ENCODE data around the gene BRPF3.

BRPF3 gene

DNA sequence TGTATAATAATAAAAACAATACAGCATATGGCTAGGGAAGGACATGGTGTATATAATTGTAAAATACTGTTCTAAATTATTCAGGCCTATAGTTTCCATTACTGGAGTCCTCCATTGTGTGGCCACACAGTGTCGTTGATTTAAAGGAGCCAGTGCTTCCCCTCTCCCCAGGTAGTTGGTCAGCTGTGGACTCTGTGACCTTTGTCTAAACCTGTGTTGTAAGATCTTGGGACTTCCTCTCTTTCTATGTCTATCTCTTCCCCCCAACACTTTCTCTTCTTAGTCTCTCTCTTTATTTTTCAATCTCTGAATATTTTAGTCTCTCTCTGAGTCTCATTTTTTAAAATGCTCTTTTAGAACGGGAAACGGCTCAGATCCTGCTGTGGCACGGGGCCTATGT, 35.6 kb downstream of the BRPF3 start:
- no peak for DNase-seq (ENCODE audit: low spot score)

DNA sequence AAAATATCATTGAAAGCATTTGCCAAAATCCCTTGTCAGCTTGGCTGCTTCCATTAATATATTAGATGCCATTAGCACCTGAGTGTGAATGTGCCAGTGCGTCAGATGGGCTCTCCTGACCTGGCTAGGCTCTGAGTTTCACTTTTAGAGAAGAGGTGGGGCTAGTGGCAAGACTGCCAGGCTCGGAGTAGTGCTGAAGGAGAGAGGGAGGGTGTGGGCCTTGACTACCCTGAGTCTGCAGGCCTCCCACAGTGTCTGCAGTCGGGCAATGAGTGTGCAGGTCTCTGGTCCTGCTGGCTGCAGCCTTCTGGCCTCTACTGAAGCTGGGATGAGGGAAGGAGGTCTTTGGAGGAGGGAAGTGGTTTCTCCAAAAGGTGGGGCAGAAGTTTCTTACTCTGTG, 38.8 kb downstream of the BRPF3 start:
- peak; percentile 41 for DNase-seq (ENCODE audit: low spot score)

DNA sequence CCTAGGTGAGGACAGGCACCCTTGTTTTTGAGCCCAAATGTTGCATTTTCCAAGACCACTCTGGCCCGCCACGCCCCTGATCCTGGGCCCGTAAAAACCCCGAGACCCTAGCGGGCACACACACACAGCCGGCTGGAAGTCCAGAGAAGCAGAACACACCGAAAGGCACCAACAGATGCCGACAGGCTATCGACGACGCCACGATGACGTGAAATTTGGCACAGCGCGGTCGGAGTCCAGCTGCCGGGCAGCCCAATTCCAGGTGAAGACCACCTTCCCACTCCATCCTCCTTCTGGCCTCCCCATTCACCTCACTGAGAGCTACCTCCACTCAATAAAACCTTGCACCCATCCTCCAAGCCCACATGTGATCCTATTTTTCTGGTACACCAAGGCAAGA, 39.3 kb downstream of the BRPF3 start:
- DNase-seq (ENCODE audit: low spot score): no peak

DNA sequence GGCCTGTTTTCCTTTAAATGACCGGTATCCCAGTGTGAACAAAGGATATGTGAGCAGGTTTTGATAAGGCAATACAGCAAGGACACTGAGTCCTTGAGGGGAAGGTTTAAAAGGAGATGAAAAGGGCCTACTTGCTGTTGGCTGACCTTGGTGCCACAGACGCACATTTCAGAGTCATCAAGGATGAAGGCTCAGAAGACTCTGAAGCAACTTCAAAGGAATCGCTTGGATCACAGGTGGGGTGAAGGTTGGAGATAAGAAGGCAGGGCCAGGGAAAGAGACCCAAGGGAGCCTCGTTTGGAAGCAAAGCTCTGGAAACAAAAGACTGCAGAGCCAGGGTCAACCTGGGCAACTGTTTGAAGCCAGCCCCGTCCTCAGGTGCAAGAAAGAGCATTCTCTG, 43.2 kb downstream of the BRPF3 start:
- no peak for DNase-seq (ENCODE audit: low spot score)

DNA sequence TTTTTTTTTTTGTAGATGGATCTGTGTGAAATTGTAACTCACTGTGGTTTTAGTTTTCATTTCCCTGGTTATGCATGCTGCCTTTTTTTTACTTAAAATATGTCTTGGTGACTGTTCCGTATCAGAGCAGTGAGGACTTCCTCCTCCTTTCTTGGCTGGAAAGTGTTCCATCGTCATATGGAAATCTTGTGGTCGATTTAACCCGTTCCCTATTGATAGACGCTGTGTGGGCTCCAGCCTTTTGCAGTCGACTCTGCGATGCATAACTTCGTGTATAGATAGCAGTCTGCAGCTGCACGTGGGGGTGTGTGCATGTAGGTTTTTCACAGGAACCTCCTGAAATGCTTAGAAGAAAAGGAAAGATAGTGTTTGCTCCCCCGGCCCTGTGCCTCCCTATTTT, 45.2 kb downstream of the BRPF3 start:
- DNase-seq (ENCODE audit: low spot score): no peak

DNA sequence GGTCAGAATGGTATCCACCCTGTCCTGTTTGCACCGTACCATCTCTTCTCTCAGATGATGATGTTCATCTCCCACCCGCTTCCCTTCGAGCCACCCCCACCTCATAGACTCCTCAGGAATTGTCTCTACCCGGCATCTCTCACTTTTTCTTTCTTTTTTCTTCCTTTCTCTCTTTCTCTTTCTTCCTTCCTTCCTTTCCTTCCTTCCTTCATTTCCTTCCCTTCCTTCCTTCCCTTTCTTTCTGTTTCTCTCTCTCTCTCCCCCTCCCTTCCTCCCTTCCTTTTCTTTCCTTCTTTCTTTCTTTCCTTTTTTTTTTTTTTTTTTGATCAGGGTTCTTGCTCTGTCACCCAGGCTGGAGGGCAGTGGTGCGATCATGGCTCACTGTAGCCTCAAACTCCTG, 45.6 kb downstream of the BRPF3 start:
- DNase-seq (ENCODE audit: low spot score): no peak

DNA sequence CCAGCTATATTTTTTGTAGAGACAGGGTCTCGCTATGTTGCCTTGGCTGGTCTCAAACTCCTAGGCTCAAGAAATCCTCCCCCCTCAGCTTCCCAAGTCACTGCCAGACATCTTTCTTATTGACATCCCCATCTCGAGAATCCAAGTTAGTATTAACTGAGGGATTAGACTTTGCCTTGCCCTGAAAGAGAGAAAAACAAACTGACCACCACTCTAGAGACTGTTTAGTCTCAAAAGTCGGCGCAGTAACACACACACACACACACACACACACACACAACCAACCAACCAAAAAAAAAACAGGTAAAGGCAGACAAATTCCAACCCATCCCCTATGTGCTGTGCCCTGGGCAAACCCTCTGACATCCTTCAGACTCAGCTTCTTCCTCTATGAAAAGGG, 46.1 kb downstream of the BRPF3 start:
- no peak for DNase-seq (ENCODE audit: low spot score)

DNA sequence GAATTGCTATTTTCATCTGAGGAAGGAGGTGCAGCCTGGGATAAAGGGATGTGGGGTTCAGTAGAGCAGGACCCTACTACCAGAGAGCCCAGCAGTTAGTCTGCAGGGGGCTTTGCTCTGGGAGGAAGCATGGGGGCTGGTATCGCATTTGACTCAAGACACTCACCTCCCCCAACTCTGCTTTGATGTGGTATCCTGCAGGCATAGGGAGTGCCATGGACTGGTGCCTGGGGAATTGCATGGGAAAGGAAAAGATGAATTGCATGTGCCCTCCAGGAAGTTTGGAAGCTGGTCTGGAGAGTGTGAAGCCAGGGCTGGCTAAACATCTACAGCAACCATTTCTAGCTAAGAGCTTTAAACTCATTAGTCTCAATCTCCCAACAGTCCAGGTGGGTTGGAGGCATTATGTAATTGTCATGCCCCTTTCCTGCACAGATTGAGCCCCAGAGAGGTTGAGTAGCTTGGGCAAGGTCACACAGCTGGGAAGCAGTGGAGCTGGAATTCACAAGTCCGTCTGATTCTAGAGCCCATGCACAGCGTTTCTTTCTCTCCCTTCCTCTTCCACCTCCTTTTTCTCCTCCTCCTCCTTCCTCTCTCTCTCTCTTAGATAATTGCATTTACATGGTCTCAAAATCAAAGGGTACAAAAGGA, 47.1 kb downstream of the BRPF3 start:
- no peak for DNase-seq (ENCODE audit: low spot score)

DNA sequence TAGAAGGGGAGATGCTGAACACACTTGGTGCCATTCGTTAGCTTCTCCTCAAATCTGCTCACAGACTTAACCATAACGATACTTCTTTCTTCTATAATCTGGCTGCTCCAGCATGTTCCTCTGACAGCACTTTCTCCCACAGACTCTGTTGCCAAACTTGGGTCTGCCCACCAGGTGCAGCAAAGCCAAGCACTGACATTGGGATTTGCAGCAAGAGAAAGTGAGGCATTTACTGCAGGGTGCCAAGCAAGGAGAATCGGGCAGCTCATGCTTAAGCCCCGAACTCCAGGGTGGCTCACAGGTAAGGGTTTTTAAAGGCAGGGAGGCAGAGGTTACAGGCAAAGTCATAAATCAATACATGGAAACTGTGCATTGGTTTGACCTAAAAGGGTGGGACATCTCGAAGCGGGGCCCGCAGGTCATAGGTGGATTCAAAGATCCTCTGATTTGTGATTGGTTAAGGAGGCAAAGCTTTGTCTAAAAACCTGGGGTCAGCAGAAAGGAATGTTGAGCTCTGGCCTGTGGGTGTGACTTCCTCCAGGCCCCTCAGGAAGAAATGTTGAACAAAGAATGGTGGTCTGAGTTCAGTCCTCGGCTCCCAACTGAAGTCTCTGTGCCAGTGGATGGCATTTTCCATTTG, 48.2 kb downstream of the BRPF3 start:
- DNase-seq (ENCODE audit: low spot score): peak; percentile 64

DNA sequence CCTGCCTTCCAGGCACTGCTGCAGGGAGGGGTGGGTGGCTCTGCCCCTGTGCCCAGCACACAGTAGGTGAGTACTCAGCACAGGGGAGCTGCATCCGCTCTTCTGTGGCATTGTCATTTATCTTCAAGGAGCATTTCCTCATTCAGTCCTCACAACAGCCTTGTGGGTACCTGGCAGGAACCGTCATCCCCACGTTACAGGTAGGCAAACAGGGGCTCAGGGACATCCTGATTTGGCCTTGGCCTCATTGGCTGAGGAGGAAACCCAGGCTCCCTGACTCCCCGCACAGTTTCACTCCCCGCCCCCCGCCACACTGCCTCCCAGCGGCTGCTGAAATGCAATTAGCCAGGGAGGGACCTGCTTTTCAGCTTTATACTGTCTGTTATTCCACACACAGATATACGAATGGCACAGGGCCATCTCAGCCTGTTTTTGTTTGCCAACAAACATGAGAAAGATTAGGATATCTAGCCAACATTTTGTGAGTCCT, 49.1 kb downstream of the BRPF3 start:
- DNase-seq (ENCODE audit: low spot score): peak; percentile 69

DNA sequence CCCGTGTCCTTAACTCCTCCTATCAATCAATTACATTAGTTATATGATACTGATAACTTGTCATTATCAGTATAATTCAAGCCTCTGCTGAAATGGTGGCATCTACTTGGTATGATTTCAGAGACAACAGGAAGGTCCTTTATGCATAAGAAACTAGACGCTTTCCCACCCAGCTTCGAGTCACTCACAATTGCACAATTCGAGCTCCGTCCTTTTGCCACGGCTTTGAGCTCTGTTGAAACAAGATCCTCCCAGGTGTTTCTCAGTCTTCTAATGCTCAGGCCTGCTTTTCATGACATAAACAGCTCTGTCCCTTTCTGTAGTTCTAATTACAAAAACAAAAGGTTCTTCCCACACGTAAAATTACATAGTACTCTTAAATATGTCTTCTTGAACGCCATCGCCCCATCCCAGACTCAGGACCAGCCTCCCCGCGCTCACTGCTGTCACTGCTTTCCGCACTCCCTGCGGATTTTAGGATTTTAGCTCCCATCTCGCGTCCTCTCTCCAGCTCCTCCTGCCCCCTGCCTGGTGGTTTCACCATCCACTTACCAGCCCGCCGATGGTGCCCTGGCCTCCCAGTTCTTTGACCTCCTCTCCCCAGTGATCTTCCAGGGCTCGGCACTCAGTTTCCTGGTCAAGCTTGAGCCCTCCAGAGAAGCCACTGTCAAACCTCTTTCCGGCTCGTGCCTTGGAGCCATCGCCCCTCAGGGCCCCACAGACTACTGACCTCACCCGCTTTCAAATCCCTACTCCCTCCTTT, 50.1 kb downstream of the BRPF3 start:
- no peak for DNase-seq (ENCODE audit: low spot score)

DNA sequence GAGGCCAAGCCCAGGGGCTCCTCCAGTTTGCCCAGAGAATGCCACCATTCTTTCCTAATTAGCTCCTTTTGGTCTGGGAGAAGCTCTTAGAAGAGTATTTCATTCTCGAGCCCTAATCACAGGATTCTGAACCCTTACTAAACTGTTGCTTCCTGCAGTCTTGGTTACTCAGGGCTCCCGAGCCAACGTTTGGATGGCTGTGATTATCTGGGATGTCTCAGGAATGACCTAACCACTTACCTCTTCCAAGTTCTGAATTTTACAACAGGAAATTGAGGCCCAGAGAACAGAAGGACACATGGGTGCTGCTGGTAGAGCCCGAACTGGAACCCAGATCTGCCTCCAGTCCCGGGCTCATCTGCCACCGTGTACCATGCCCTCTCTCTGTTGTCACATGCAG, 51.1 kb downstream of the BRPF3 start:
- DNase-seq (ENCODE audit: low spot score): no peak

DNA sequence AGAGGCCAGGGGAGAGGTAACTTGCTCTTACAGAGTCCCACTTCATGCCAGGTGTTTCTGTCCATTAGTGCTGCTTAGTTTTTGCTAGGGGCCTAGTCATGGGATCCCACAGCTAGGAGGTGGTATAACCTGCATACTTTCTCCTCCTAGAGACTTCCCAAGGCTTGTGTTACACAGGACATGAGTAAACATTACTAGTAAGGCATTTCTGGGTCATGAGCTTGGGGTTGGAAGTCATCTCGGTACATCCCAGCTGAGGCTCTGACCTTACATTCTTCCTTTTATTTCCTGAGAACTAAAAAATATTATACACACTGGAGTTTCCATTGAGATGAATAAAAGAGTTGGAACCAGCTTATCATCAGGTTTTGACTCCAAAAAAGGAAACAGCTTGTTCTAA, 52.4 kb downstream of the BRPF3 start:
- no peak for DNase-seq (ENCODE audit: low spot score)

DNA sequence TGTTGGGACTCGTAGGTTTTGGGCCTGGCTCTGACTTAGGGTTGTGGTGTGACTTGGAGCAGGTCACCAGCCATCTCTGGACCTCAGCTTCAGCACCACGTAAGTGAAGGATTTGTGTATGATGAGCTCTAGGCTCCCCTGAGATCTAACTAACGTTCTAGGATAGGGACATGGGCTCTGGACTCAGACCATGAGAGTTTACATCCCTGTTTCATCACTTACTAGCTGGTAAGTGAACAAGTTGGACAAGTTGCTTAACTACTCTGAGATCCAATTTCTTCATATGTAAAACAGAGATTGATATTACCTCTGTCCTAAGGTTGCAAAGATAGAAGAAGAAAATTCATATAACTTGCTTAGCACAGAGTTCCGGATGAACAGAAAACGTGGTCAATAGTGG, 53.0 kb downstream of the BRPF3 start:
- DNase-seq (ENCODE audit: low spot score): no peak

DNA sequence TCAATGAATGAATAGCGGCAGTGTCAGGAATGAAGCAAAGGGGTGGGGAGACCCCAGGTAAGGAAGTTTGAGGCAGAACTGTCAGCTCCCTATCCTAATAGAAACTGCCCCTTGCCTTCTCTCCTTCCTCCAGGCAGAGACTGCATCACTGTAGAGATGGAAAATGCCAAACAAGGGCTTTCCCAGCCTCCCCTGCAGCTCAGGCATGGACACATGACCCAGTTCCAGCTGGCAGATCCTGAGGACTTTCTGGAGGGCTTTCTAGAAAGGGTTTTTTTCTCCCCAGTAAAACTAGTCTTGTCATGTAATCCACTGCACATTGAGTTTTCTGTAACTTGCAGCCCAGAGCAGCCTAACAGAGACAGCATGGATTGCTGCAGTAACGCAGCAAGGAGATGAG, 55.5 kb downstream of the BRPF3 start:
- DNase-seq (ENCODE audit: low spot score): no peak

DNA sequence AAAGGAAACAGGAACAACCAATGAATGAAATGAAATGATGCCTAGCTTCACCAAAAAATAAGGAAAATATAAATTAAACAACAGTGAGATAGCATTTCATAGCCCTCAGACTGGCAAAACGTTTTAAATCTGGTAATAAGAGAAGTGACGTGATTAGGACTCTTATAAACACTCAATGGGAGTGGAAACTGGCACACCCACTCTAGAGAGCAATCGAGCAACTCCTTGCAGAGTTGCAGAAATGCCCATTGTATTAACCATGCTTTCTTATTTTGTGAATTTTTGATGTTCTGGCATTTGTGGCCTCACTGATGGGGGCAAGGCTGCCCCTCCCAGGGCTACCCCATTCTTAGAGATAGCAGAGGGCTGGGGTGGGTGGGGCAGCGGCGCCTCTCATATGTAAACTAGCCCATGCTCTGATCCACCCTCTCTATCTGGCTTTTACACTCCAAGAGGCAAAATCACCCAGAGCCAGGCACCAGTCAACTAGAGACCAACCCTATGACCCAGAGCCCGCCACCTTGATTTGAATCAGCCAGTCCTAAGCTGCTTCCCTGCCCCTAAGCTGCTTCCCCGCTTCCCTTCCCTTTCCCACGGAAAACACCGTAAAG, 67.0 kb downstream of the BRPF3 start:
- DNase-seq (ENCODE audit: low spot score): no peak

DNA sequence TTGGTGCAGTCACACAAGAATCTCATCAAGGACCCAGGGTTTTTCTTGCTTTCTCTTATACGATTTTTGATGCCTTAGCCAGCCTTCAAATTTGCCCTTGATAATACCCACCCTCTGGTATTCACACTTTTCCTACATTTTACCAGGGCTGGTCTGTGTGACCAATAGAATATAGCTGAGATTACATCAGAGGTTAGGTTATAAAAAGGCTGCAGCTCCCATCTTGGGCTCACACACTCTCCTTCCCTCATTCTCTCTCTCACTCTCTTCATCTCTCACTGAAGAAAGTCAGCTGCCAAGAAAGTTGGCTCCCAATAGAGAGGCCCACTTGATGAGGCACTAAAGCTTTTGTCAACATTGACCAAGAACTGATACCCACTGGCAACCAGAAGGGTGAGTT, 69.2 kb downstream of the BRPF3 start:
- no peak for DNase-seq (ENCODE audit: low spot score)

DNA sequence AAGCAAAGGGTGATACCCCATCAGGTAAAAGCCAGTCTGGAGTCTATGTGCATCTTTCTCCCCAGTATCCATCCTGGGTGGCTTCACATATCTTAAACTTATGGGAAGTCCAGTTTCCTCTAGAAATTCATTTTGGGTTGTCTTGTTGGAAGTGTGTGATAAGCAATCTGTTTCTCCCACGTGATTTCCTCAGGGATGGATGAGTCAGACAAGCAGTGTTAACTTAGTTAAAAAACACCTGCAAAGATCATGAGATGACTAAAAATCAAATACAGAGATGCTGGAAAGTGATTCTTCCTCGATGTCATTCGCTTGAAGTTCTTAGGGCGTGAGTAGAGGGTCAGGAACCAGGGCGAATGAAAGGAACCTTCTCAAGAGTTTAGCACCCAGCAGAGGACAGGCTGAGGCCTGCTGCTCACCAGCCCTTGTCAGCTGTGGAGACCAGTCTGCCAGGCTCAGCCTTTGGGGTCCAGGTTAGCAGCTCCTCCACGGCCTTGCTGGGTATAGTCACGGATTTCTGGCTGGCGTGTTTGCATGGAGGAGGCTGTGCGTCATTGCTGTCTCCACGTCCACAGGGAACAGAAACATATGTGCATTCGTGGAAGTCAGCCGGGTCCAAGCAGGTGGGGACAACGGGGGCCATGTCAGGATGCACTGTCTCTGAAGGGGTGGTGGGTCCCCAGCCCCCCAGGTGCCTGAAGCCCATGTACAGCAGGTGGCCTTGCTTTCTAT, 70.5 kb downstream of the BRPF3 start:
- DNase-seq (ENCODE audit: low spot score): no peak

DNA sequence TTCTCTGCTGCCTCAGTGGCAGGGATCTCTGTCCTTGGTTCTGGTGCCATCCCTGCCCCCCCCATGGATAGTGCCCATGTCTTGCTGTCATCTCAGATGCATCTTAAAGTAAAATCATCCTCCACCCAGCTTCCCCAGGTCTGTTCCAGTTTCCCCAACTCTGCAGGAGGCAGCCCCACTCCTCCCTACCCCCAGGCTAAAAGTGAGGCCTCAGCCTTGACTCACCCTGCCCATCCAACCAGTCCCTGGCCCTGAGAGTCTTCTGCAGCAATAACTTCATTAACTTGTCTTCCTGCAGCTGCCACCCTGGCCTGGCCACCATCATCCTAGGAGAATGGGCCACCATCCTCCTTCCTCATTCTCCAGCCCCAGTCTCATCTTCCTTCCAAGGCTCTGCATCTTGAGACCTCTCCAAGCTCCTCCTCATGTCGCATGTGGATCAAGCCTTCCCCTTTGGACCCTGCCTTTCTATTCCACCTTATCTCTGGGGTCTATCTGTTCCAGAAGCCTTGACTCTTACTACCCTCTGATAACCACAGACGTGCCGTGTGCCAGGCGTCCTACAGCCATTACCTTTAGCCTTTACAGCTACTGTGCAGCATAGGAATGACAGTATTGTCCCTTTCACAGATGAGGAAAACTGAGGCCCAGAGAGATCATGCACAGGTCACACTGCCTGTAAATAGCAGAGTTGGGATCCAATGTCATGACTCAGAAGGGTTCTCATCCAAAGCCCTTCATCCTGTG, 71.4 kb downstream of the BRPF3 start:
- no peak for DNase-seq (ENCODE audit: low spot score)

DNA sequence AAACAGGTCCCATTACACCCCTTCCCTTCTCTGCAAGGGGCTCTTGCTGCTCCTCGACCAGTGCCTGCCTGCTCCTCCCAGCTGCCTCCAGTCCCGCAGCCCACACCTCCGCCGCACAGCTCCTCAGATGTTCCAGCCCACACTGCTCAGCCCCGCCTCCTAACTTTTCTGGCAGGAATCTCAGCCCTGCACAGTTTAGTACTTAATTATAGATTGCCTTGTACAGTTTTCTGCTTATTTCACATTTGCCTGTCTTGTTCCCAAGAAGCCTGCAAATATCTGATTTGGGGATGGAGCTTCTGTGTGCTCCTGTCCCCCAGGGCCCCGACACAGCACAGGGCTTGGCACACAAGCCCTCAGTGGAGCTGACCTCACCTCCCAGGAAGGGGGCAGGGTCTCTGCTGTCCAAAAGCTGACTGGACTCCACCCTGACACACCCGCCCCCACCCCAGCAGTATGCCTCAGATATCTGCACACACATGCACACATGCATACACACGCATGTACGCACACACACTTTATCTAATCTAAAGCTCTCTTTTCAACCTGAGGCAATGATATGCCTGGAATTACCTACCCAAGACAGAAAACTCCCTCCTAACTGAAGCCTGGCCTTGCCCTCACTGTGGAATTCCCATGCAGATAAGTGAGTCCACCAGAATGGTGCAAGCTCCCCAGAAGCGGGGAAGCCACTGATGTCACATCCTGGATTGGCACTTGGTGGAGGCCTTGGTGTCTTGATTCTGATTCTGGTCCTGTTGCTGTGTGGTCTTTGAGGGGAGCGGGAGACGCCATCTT, 72.1 kb downstream of the BRPF3 start:
- DNase-seq (ENCODE audit: low spot score): peak; percentile 50
